KBM-7 (cell line): Measurements from ENCODE around the gene FCHSD2.
"Not testable (repeated sequence)": the region's sequence is repeated elsewhere in the genome, so short reads cannot be mapped to it uniquely, and the experiment has no call there.

Experiments used
- DNase-seq: peaks from one replicate; pipeline ENCODE4 v3.0.0-alpha.2; 2015
- in situ Hi-C: fragments of 300-500 bp; cut with MboI; formaldehyde crosslinking; loops from 2 replicates; pipeline ENCODE4 v1.14.3; 2020; ENCODE audit warnings: low sequenced_read_pairs, low pct_unique_long_range_greater_than_20kb, mixed read lengths

Gene FCHSD2

GRCh38 chr11:72824811-72825505 is 317.2 kb downstream of the FCHSD2 start:
- DNase-seq, result no peak
- in situ Hi-C loops, result loop anchor here (25.0 kb wide), 1 partner anchor 337 kb away; no protein-coding TSS in a partner anchor

DNA sequence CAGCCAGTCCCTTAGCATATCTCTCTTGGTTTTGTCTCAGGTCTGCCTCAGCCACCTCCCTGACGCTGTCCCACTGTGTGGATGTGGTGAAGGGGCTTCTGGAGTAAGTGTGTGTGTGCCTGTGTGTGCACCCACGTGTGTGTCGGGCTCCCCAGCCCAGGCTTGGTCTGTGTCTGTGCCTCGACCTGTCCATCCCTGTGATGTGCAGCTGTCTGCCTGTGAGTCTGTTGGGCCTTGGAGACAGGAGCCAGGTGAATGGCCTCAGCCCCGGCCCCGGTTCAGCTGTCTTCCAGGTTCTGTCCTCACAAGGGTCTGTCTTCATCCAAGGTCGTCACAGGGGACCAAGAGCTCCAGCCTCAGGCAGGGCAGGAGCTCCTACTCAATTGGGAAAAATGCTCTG is 318.1 kb downstream of the FCHSD2 start:
- no peak for DNase-seq
- in situ Hi-C loops, result no loop called here

- no peak for DNase-seq
- in situ Hi-C loops, result no loop called here
Observed at GRCh38 chr11:72823105-72823804, 318.9 kb downstream of the FCHSD2 start.

DNA sequence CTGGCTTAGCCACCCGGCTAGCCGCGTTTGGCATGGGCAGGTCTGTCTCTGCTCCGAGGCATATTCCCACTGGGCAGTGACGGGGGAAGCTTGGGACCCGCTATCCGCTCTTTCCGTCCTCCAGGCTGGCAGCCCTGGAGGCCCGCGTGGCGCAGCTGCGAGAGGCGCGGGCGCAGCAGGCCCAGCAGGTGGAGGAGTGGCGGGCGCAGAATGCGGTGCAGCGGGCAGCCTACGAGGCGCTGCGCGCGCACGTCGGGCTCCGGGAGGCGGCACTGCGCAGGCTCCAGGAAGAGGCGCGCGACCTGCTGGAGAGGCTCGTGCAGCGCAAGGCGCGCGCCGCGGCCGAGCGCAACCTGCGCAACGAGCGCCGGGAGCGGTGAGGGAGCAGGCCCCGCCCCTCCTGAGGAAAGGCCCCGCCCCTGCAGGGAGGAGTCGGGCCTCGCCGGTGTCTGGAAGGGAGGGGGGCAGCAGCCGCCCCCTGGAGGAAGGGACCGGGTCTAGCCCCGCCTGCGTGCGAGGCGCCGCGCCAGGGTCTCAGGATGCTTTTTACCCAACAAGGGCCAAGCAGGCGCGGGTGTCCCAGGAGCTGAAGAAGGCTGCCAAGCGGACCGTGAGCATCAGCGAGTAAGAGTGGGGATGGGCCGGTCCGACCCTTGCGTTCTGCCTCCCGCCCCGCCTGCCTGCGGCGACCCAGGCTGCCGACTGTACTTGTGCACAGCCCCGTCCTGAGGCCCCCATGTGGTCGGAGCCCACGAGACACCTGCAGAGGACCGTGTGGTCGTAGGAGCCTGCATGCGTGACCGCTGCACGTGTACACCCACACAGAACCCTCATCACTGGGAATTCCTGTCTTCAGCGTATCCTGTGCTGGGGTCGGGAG is 320.0 kb downstream of the FCHSD2 start:
- no peak for DNase-seq
- in situ Hi-C loops, result no loop called here

DNA sequence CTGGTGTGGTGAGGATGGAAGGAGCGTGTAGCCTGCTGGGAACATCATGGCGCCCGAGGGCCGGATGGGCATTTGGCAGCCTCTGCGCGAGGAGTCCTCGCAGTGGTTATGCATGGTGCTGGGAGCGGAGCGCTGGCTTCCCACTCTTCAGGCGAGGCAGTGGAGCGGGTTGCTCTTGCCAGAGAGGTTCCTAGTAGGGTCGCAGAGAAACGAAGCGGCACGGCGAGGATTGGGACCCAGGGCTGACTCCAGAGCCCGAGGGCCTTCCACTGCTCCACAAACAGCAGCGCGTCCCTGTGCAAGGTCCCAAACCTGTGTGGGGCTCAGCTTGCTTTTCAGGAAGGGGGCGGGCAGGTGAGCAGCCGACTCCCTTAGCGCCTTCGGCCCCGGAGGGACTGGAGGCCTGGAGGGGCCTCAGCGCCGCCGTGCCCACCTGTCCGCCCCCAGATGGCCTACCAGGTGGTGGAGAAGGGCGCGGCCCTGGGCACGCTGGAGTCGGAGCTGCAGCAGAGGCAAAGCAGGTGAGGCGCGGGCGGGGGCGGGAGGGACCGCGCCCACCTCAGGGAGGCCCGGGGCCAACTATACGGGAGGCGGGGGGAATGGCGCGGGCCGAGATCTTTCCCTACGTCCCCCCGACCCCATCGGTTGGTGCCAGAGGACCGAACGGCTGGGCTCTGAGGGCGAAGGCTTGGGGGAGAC is 320.7 kb downstream of the FCHSD2 start:
- in situ Hi-C loops, result no loop called here
- no peak for DNase-seq

DNA sequence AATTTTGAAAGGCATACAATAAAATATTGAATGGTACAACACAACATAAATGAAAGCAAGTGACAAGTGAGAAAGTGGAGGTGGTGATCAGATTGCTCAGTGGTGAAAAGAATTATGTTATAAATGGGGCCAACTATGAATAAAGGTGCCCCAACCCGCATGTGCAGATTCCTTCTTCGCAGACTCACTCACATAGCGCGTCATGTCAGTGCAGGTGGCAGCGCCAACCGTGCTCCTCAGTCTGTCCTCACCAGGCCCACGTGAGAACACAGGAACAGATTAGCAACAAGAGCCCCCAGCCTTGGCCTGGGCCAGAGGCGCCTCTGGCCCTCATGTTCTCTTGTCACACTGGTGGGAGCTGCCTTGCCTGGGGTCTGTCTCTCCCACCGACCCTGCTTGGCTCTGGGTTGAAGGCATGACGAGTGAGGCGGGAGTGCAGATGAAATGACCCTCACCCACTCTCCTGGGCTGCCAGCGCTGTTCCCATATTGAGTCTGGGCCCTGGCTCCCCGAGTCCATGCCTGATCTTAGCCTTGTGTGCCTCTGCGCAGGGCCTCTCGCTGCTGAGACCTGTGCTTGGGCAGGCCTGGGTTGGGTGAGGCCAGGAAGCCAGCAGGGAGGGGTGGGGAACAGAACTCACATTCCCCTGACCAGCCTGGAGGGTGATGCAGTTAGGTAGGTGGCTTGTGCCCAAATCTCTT is 321.5 kb downstream of the FCHSD2 start:
- no peak for DNase-seq
- in situ Hi-C loops, result no loop called here

DNA sequence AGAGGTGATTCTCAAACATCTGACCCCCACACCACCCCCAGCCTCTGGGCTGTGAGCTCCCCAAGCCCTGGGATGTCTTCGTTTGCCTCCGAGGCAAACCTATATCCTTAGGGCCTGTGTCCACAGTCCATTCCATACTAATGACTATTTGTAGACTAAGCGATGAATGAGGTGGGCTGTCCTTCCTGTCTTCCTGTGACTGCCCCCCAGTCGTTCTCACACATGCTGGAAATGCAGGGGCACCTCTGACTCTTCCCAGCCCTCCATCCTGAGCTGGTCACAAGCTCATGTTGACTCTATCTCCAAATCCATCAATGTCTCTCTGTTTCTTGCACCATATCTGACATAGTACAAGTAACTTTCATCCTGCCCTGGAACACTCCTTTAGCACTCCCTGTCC is 323.1 kb downstream of the FCHSD2 start:
- DNase-seq, result no peak
- in situ Hi-C loops, result no loop called here

GRCh38 chr11:72817966-72818365 is 324.2 kb downstream of the FCHSD2 start:
- in situ Hi-C loops, result no loop called here

GRCh38 chr11:72816404-72816990 is 325.6 kb downstream of the FCHSD2 start:
- peak; percentile 52 for DNase-seq
- in situ Hi-C loops, result no loop called here

More at GRCh38 chr11:72817966-72818365, 324.2 kb downstream of the FCHSD2 start:
- no peak for DNase-seq

DNA sequence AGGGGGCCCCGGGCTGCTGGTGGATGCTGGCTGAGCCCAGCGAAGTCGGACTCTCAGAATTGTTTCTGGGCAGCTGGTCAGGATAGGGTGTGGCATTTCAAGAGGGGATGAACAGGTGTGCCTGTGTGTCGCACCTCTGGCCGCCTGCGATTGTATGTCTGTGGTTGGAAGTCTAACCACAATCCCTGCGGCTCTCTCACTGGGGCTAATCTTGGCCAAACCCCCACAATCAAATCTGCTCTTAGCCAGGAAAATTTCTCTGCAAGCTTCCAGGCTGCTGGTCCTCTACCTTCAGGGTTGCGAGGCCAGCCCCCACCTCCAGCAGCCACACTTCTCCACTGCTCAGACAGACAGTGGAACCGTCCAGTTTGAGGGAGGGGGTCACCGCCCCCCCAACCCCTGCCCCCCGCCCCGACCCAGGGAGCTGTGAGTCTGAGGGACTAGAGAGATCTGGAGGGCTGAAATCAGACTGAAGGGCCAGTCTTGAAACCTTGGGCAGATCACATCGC is 327.0 kb downstream of the FCHSD2 start:
- in situ Hi-C loops, result no loop called here
- DNase-seq, result peak; percentile 55

DNA sequence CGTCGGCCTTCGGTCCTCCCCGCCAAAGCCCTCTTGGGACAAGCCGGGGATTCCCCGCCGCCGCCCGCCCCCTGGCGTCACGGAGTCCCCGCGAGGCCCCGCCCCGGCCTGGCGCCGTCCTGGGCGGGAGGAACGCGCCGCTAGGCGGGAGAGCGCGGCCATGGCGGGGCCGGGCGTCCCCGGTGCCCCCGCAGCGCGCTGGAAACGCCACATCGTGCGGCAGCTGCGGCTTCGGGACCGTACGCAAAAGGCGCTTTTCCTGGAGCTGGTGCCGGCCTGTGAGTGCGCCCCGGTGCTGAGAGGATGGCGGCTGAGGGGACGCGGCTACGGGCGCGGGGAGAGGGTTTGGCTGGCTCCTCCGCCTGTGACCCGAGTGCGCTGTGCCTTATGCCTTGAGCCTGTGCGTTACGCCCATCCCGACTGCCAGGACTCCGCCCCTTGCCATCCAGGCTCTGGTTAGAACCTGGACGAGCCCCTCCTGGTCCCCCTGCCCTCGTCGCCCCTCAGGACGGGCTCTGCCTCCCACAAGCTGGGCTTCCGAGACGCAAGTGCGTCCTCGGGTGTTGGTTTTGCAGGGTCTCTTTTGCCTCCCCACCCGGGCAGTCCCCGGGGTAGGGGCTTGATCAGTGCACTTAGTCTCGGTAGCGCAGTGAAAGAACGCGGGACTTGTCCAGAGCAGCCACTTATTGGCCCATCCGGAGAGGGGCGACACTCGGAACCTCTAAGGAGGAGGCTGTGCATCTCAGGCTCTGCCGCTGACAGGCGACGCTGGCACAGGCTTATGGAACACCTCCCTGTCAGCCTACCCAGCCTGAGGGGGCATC is 327.6 kb downstream of the FCHSD2 start, which contains the start of gene ATG16L2:
TSS of gene ATG16L2 (plus strand) at position 126 of the 824 bp plus-strand sequence. CDS start at position 161, 35 bp downstream.
- peak; percentile 89 for DNase-seq

GRCh38 chr11:72813740-72814285 is 328.3 kb downstream of the FCHSD2 start:
- in situ Hi-C loops, result no loop called here
- DNase-seq, result peak; percentile 88

More for the DNA sequence above, 327.6 kb downstream of the FCHSD2 start, which contains the start of gene ATG16L2:
- in situ Hi-C loops, result no loop called here

DNA sequence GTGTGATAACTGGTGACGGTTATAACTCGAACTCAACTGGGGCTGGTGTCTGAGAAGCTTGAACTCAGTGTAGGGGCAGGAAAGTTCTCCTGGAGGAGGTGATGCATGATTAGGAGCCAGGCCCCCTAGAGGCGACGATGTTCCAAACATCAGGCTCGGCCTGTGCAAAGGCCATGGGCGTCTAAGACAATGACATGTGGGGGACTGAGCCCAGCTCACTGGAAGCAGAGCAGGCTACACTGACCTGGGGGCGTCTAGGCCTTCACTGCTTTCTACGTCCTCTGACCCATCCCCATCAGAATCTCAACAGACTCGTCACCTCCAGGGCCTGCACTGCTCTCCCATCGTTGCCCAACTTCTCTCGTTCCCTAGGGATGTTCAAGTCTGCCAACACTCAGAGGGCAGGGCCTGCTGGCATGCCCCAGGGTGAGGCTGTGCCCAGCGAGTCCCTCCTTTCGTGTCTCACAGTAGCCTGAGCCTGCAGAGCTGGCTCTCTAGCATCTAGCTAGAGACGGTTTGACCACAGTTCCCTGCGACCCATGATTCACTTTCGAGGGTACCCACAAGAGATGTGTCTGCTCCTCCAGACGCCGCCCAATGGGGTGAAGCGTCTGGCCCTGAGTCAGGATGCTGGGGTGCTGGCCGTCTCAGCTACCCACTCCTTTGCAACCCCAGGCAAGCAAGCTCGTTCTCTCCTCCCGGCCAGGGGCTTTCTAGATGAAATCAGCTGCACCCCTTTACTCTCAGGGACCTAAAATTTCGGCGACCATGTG is 329.0 kb downstream of the FCHSD2 start:
- peak; percentile 86 for DNase-seq
- in situ Hi-C loops, result no loop called here

GRCh38 chr11:72812604-72812966 is 329.5 kb downstream of the FCHSD2 start:
- no peak for DNase-seq
- in situ Hi-C loops, result no loop called here

DNA sequence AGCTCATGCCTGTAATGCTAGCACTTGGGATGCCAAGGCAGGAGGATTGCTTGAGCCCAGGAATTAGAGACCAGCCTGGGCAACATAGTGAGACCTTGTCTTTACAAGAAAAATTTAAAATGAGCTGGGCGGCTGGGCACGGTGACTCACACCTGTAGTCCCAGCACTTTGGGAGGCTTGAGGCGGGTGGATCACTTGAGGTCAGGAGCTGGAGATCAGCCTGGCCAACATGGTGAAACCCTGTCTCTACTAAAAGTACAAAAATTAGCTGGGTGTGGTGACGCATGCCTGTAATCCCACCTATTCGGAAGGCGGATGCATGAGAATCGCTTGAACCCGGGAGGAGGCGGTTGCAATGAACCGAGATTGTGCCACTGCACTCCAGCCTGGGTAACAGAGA is 330.4 kb downstream of the FCHSD2 start:
- in situ Hi-C loops, result not testable (repeated sequence)

GRCh38 chr11:72808331-72808798 is 333.8 kb downstream of the FCHSD2 start:
- DNase-seq, result no peak
- in situ Hi-C loops, result no loop called here

More for the DNA sequence above, 330.4 kb downstream of the FCHSD2 start:
- DNase-seq, result not testable (repeated sequence)
